ENCODE data around the gene ARAP3.

GRCh38 chr5:141692919-141693725 is 11.1 kb upstream of the ARAP3 start:
- TF ChIP-seq, protein P1, sequence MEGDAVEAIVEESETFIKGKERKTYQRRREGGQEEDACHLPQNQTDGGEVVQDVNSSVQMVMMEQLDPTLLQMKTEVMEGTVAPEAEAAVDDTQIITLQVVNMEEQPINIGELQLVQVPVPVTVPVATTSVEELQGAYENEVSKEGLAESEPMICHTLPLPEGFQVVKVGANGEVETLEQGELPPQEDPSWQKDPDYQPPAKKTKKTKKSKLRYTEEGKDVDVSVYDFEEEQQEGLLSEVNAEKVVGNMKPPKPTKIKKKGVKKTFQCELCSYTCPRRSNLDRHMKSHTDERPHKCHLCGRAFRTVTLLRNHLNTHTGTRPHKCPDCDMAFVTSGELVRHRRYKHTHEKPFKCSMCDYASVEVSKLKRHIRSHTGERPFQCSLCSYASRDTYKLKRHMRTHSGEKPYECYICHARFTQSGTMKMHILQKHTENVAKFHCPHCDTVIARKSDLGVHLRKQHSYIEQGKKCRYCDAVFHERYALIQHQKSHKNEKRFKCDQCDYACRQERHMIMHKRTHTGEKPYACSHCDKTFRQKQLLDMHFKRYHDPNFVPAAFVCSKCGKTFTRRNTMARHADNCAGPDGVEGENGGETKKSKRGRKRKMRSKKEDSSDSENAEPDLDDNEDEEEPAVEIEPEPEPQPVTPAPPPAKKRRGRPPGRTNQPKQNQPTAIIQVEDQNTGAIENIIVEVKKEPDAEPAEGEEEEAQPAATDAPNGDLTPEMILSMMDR (IDR thresholded peaks at IDR 0.05), result no peak
- TF ChIP-seq POLR2AphosphoS5 (IDR thresholded peaks at IDR 0.05; ENCODE audit: low read depth, low read length) (no peak), SIN3A (IDR thresholded peaks at IDR 0.05; ENCODE audit: borderline replicate concordance, insufficient read depth, low read depth, low read length) (no peak), REST (IDR thresholded peaks at IDR 0.05; ENCODE audit: insufficient read depth in 1 of 2, low read depth in 2 of 2, low read length in 1 of 2) (no peak), TCF7L2 (IDR thresholded peaks at IDR 0.05; ENCODE audit: low read depth, low read length) (no peak)
